Mesenteric fat pad (tissue), 1 donor: ENCODE measurements around the gene MRO. TPM values are rescaled to one million over a fixed set of nuclear protein-coding genes. Genes with fewer than 3 reads are reported as not detected.
"Not testable (repeated sequence)": the region's sequence is repeated elsewhere in the genome, so short reads cannot be mapped to it uniquely, and the experiment has no call there.

Source experiments
- DNase-seq: peaks from one replicate; pipeline ENCODE4 v3.0.0-alpha.2; 2020; ENCODE audit warnings: low spot score
- total RNA-seq: library from RNA; stranded (reverse); fragmentation: NEBNext Ultra II Directional; extraction: Animal tissue kit (Norgen Biotek cat#: 25700); gene quantifications from one replicate; pipeline ENCODE4 v1.2.1, GENCODE V29; 2021
- donor health status: DM: yes; HTN: yes; CAD: no.

The MRO gene
- total RNA-seq, 1 donor from 2014 or later = 2.9 TPM

DNA sequence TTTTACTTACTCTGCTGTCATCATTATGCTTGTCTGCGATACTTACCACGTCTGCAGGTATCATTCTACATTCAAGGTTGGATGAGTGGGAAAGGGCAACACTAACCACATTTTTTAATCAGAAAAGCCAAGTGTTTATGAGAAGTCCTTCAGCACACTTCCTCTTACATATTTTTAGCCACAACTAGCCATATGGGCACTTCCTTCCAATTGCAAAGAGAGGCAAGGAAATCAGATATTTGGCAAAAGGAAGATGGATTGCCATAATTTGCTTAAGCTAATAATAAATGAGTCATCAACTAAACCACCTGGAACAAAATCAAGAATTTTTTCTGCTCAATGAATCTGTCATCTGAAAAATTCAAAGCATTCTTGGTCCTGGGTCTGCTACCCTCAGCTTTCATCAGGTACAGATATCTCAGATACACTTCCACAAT is 16.7 kb upstream of the MRO start:
- no peak for DNase-seq

DNA sequence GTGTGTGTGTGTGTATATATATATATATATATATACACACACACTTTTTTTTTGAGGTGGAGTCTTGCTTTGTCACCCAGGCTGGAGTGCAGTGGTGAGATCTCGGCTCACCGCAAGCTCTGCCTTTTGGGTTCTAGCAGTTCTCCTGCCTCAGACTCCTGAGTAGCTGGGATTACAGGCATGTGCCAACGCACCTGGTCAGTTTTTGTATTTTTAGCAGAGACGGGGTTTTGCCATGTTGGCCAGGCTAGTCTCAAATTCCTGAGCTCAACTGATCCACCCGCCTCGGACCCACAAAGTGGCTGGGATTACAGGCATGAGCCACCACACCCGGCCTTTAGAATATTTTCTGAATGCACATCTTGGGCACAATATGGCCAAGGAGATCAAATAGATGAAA is 13.7 kb upstream of the MRO start:
- DNase-seq = not testable (repeated sequence)

- DNase-seq = no peak
Observed at GRCh38 chr18:50832754-50833153, 12.9 kb upstream of the MRO start.

GRCh38 chr18:50830544-50830943 is 10.7 kb upstream of the MRO start:
- DNase-seq = no peak

DNA sequence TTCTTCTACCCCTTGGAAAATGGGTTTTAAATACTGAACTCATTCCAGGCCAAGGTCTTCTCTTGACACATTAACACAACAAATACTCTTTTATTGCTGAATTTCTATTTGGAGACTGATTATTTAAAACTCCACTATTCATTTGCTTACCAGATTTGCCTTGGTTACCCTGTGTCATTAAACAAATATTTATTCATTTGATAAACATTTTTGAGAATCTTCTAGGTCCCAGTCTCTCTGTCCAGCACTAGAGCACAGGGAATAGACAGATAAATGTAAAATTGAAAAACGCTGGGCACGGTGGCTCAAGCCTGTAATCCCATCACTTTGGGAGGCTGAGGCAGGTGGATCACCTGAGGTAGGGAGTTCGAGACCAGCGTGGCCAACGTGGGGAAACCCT is 9.8 kb upstream of the MRO start:
- DNase-seq = no peak

DNA sequence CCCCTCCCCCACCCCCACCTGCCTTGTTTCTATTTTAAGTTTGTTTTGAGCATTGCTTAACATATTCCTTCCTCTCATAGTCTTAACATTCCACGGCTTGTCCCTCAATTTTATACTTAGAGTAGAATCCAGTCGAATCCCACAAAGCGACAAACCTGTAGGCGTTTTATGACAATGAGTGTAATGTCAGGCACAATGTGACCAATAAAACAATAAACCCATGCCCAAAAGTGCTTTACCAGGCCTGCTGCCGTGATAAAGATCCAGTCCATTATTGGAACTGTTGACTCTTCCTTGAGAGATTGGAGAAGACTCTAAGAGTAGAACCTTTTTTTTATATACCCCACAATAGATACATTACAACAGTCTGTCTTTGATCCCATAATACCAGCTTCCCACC is 6.2 kb upstream of the MRO start:
- no peak for DNase-seq

DNA sequence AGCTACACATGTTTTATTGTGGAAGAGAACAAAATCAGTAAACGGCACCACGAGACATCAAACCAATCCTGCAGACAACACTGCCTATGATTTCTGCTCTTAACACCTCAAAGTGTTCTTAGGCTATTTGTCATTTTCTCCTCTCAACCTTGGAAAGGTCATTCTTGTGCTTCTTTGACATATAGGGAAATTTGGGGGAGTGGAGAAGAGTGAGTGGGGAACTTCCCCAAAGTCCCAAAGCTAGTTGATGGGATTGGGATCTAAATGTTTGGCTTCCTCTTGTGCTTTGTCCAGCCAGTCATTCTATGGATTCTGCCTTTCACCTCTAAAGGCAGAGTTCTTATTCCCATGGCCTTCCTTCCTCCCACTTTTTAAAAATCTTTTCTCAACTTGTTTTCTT is 5.8 kb upstream of the MRO start:
- no peak for DNase-seq

DNA sequence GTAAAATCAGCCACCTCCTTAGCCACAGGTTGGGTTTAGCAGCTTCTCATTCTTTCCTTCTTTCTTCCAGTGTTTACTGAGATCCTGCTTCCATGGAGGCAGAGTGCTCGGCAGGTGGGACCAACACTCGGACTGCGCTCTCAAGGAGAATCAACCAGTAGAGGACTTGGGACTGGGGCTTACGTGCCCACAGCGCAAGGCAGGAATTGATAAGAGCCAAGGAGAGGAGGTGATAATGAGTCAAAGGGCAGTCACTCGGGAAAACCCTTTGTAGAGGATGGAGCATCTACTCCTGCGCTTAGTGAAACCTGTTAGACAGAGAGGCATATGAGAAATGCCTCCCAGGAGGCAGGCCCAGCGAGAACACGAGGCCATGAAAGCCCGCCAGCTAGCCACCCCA is 2.9 kb upstream of the MRO start:
- no peak for DNase-seq

GRCh38 chr18:50820901-50821520 is 1.2 kb upstream of the MRO start:
- DNase-seq = no peak

- no peak for DNase-seq
Observed at GRCh38 chr18:50819027-50819727, 639 bp downstream of the MRO start.

- DNase-seq = no peak
Observed at GRCh38 chr18:50816419-50817166, 3.2 kb downstream of the MRO start.

GRCh38 chr18:50814395-50814794 is 5.4 kb downstream of the MRO start:
- no peak for DNase-seq

DNA sequence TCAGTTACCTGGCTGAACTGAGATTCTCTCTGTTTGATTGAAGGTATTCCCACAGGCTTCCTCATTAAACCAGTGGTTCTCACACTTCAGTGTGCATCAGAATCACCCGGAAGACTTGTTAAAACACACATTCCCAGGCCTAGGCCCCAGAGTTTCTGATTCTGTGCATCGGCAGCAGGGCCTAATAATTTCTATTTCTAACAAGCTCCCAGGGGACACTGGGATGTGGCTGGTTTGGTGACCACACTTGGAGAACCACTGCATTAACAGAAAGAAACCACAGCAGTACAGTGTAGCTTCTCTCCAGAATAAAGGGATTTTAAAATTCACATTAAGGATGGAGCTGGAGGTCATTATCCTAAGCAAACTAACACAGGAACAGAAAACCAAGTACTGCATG is 6.5 kb downstream of the MRO start:
- no peak for DNase-seq

- no peak for DNase-seq
Observed at GRCh38 chr18:50812834-50813233, 7.0 kb downstream of the MRO start.

DNA sequence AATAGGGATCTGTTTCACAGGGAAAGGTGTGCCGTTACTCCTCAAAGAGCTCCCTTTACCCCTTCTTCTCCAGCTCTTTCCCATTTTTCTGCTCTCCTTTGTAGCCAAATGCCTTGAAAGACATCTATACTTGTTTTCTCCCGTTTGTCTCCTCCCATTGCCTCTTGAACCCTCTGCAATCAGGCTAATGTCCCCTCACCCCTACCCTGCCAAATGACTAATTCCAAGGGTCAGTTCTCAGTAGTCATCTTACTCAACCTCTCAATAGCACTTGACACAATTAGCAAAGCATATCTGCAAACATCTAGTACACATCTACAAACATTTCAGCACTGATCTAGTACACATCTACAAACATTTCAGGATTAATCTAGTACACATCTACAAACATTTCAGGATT is 12.6 kb downstream of the MRO start:
- no peak for DNase-seq

DNA sequence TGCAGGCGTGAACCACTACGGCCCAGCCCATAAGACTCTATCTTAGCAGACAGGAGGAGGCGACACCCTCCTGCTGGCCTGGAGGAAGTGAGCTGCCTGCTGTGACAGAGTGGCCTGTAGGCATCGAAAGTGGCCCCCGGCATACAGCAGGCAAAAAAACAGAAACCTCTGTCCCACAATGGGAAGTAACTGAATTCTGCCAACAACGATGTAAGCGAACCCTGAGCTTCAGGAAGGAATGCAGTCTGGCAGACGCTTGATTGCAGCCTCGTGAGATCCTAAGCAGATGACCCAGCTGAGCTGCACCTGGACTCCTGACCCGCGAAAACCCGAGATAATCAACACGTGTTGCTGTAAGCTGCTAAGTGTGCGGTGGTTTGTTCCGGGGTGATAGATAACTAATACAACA is 13.6 kb downstream of the MRO start:
- DNase-seq = no peak

GRCh38 chr18:50805732-50806131 is 14.1 kb downstream of the MRO start:
- no peak for DNase-seq

- DNase-seq = no peak
Observed at GRCh38 chr18:50803592-50803991, 16.2 kb downstream of the MRO start.

DNA sequence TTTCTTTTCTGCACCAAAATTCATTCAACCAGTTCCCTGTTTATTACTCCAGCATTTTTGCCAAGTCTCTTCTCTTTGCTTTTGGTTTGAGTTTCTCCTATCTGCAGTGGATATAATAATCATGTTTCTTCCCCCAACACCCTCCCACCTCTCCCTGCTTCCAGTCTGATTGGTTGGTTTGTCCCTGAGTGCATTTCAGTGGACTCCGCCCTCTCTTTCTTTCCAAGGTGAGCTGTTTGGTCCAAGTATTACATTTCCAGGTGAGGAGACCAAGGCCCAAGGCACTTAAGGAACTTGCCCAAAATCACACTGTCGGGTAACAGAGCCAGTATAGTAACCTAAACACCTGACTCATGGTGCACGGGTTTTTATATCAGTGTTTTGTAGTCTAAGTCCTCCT is 17.7 kb downstream of the MRO start:
- DNase-seq = no peak

DNA sequence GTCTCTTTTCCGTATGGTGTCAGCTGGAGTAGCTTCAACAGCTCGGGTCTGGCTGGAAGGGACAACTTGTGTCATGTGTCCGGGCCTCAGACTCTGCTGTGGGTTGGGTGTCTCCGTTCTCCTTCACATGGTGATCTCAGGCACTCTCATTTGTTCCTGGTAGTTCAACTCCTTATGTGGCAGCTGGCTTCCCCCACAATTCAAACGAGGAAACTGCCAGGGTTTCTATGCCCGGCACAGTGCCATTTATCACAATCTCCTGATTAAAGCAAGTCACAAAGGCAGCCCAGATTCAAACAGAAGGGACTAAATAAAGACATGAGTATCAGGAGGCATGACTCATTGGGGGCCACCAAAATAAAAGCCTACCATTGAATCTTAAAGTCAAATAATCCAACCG is 22.7 kb downstream of the MRO start:
- no peak for DNase-seq

GRCh38 chr18:50796495-50796894 is 23.3 kb downstream of the MRO start:
- DNase-seq = no peak
